Neural cell (in vitro differentiated cells): ENCODE measurements around the gene CST11.

ENCODE experiments used
- EP300 ChIP-seq: fragments of 450-650 bp; conservative IDR thresholded peaks from 2 replicates; pipeline ENCODE4 v1.6.1; 2014; ENCODE audit warnings: antibody characterized with exemption, mild to moderate bottlenecking, moderate library complexity; ENCODE audit not compliant: poor library complexity, severe bottlenecking
- EZH2 ChIP-seq: fragments of 200-600, 300-800 bp; shearing (Covaris generic), sonication (generic); IDR thresholded peaks from 2 replicates; pipeline ENCODE4 v1.6.1; 2014; ENCODE audit warnings: antibody characterized with exemption, low read length, borderline replicate concordance, mild to moderate bottlenecking; ENCODE audit not compliant: insufficient read depth, poor library complexity, severe bottlenecking
- MXI1 ChIP-seq: fragments of 450-650 bp; conservative IDR thresholded peaks from 2 replicates; pipeline ENCODE4 v1.6.1; 2014; ENCODE audit warnings: antibody characterized with exemption, mild to moderate bottlenecking; ENCODE audit not compliant: poor library complexity, severe bottlenecking
- POLR2AphosphoS5 ChIP-seq: IDR thresholded peaks from 2 replicates; pipeline ENCODE4 v1.6.1; 2012
- RAD21 ChIP-seq: fragments of 450-650 bp; conservative IDR thresholded peaks from 2 replicates; pipeline ENCODE4 v1.6.1; 2014; ENCODE audit warnings: antibody characterized with exemption, mild to moderate bottlenecking, moderate library complexity
- SMC3 ChIP-seq: fragments of 450-650 bp; conservative IDR thresholded peaks from 2 replicates; pipeline ENCODE4 v1.6.1; 2014; ENCODE audit warnings: antibody characterized with exemption, mild to moderate bottlenecking, moderate library complexity; ENCODE audit not compliant: poor library complexity
- TAF1 ChIP-seq: IDR thresholded peaks from 2 replicates; pipeline ENCODE4 v1.6.1; 2012; ENCODE audit warnings: low read depth
- TF ChIP-seq, protein P1 (sequence below): fragments of 450-650 bp; IDR thresholded peaks from 2 replicates; pipeline ENCODE4 v1.5.1; 2014; ENCODE audit warnings: antibody characterized with exemption, mild to moderate bottlenecking, moderate library complexity; ENCODE audit not compliant: poor library complexity, severe bottlenecking
- TF ChIP-seq, protein P2 (sequence below): IDR thresholded peaks from 2 replicates; pipeline ENCODE4 v1.6.1; 2012; ENCODE audit warnings: borderline replicate concordance

DNA sequence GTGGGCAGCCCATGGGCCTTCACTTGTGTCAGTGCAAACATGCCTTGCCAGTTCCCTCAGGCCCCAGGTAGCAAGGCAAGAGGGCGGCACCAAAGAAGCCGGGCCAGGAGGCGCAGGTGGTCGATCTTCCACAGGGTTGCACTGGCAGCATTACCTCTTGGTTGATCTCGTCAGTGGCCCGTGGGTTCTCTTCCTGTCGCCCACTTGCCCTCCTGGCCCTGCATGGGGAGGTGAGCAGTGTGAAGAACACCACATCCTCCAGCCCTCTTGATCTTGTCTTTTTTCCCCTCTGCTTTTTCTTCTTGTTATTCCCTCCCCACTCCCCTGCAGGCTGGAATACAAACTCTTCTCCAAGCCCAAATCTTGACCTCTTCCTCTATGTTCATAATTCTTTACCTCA is 3.0 kb upstream of the CST11 start:
- TF ChIP-seq EP300 (no peak), TAF1 (no peak), POLR2AphosphoS5 (no peak), MXI1 (no peak), EZH2 (no peak), SMC3 (no peak), RAD21 (no peak)
- TF ChIP-seq, protein P1, sequence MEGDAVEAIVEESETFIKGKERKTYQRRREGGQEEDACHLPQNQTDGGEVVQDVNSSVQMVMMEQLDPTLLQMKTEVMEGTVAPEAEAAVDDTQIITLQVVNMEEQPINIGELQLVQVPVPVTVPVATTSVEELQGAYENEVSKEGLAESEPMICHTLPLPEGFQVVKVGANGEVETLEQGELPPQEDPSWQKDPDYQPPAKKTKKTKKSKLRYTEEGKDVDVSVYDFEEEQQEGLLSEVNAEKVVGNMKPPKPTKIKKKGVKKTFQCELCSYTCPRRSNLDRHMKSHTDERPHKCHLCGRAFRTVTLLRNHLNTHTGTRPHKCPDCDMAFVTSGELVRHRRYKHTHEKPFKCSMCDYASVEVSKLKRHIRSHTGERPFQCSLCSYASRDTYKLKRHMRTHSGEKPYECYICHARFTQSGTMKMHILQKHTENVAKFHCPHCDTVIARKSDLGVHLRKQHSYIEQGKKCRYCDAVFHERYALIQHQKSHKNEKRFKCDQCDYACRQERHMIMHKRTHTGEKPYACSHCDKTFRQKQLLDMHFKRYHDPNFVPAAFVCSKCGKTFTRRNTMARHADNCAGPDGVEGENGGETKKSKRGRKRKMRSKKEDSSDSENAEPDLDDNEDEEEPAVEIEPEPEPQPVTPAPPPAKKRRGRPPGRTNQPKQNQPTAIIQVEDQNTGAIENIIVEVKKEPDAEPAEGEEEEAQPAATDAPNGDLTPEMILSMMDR: no peak
- TF ChIP-seq, protein P2, sequence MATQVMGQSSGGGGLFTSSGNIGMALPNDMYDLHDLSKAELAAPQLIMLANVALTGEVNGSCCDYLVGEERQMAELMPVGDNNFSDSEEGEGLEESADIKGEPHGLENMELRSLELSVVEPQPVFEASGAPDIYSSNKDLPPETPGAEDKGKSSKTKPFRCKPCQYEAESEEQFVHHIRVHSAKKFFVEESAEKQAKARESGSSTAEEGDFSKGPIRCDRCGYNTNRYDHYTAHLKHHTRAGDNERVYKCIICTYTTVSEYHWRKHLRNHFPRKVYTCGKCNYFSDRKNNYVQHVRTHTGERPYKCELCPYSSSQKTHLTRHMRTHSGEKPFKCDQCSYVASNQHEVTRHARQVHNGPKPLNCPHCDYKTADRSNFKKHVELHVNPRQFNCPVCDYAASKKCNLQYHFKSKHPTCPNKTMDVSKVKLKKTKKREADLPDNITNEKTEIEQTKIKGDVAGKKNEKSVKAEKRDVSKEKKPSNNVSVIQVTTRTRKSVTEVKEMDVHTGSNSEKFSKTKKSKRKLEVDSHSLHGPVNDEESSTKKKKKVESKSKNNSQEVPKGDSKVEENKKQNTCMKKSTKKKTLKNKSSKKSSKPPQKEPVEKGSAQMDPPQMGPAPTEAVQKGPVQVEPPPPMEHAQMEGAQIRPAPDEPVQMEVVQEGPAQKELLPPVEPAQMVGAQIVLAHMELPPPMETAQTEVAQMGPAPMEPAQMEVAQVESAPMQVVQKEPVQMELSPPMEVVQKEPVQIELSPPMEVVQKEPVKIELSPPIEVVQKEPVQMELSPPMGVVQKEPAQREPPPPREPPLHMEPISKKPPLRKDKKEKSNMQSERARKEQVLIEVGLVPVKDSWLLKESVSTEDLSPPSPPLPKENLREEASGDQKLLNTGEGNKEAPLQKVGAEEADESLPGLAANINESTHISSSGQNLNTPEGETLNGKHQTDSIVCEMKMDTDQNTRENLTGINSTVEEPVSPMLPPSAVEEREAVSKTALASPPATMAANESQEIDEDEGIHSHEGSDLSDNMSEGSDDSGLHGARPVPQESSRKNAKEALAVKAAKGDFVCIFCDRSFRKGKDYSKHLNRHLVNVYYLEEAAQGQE: no peak
